Mesothelial cell of epicardium (in vitro differentiated cells): Measurements from ENCODE around the gene RNF13. TPM values are rescaled to one million over a fixed set of nuclear protein-coding genes. Genes with fewer than 3 reads are reported as not detected.

ENCODE experiments used
- DNase-seq, 2 experiments: peaks; one replicate each; pipeline ENCODE4 v3.0.0; 2021; ENCODE audit warnings: low spot score in 2 of 2; ENCODE audit not compliant: unreplicated experiment in 2 of 2
- H3K27ac Mint-ChIP-seq: 2 replicates; pipeline ENCODE4 v1.8.0; 2021; ENCODE audit warnings: mixed read lengths
- H3K27me3 Mint-ChIP-seq: 2 replicates; pipeline ENCODE4 v1.8.0; 2021; ENCODE audit warnings: low read depth, mixed read lengths
- H3K36me3 Mint-ChIP-seq: 2 replicates; pipeline ENCODE4 v1.8.0; 2021; ENCODE audit warnings: mixed read lengths
- H3K4me1 Mint-ChIP-seq: 2 replicates; pipeline ENCODE4 v1.8.0; 2021; ENCODE audit warnings: mixed read lengths
- H3K4me3 Mint-ChIP-seq: 2 replicates; pipeline ENCODE4 v1.8.0; 2021; ENCODE audit warnings: mild to moderate bottlenecking, moderate library complexity, mixed read lengths
- H3K9me3 Mint-ChIP-seq: 2 replicates; pipeline ENCODE4 v1.8.0; 2021; ENCODE audit warnings: mixed read lengths
- CTCF ChIP-seq: fragments of 200-600 bp; sonication (generic); IDR thresholded peaks from one replicate; pipeline ENCODE4 v1.5.0; 2021; ENCODE audit warnings: antibody characterized with exemption; ENCODE audit not compliant: unreplicated experiment
- total RNA-seq: library from RNA; stranded (reverse); gene quantifications from 3 replicates; pipeline ENCODE4 v1.2.1, GENCODE V29; 2021

Gene RNF13
- total RNA-seq, 1 donor from 2014 or later: 29.8 TPM

GRCh38 chr3:149908424-149908957 lies 95.5 kb downstream of the RNF13 start:
- Mint-ChIP-seq H3K27me3 (no peaks in the 10 kb centered on the region), H3K9me3 (peaks cover 4% of the 10 kb centered on the region), H3K4me1 (peaks cover 10% of the 10 kb centered on the region), H3K4me3 (no peak overlapping the region), H3K36me3 (peaks cover 13% of the 10 kb centered on the region), H3K27ac (peak overlapping the region; percentile 44)
- TF ChIP-seq CTCF: no peak
- no peak for DNase-seq

- DNase-seq: no peak
- Mint-ChIP-seq H3K27ac (no peak overlapping the region), H3K36me3 (peaks cover 18% of the 10 kb centered on the region), H3K4me3 (no peak overlapping the region), H3K9me3 (peaks cover 4% of the 10 kb centered on the region), H3K27me3 (no peaks in the 10 kb centered on the region), H3K4me1 (peaks cover 10% of the 10 kb centered on the region)
- TF ChIP-seq CTCF: no peak
Observed at GRCh38 chr3:149909923-149910322, 96.9 kb downstream of the RNF13 start.

GRCh38 chr3:149917124-149917667 lies 104.2 kb downstream of the RNF13 start:
- no peak for DNase-seq
- no peak overlapping the region for H3K4me3 Mint-ChIP-seq
- H3K27ac Mint-ChIP-seq: no peak overlapping the region
- no peaks in the 10 kb centered on the region for H3K4me1 Mint-ChIP-seq
- peaks cover 28% of the 10 kb centered on the region for H3K36me3 Mint-ChIP-seq
- H3K27me3 Mint-ChIP-seq: no peaks in the 10 kb centered on the region
- no peak for TF ChIP-seq CTCF
- no peaks in the 10 kb centered on the region for H3K9me3 Mint-ChIP-seq

GRCh38 chr3:149919509-149919908 lies 106.5 kb downstream of the RNF13 start:
- no peak for DNase-seq
- TF ChIP-seq CTCF: no peak
- Mint-ChIP-seq H3K4me3 (no peak overlapping the region), H3K27ac (no peak overlapping the region), H3K4me1 (no peaks in the 10 kb centered on the region), H3K36me3 (peaks cover 24% of the 10 kb centered on the region), H3K9me3 (no peaks in the 10 kb centered on the region), H3K27me3 (no peaks in the 10 kb centered on the region)

- no peak for DNase-seq
- Mint-ChIP-seq H3K27ac (no peak overlapping the region), H3K36me3 (peaks cover 24% of the 10 kb centered on the region), H3K4me3 (no peak overlapping the region), H3K27me3 (no peaks in the 10 kb centered on the region), H3K9me3 (no peaks in the 10 kb centered on the region), H3K4me1 (no peaks in the 10 kb centered on the region)
- TF ChIP-seq CTCF: no peak
Observed at GRCh38 chr3:149920119-149920518, 107.1 kb downstream of the RNF13 start.
